WTC11 (cell line): ENCODE measurements around the gene IGFBP7. TPM values are rescaled to one million over a fixed set of nuclear protein-coding genes. Genes with fewer than 3 reads are reported as not detected.

ENCODE experiments used
- ATAC-seq: fragments of 200-7000 bp; cut with Tn5 transposase; 2 replicates; pipeline ENCODE4 v1.10.0; 2021; ENCODE audit warnings: mild to moderate bottlenecking, moderate library complexity
- CTCF ChIA-PET: fragments of 300-600 bp; sonication (Branson Sonifier 250); formaldehyde crosslinking; loops from one replicate; lab custom pipeline; 2021; ENCODE audit warnings: antibody characterized with exemption; lab: Charles Lee
- POLR2A ChIA-PET: fragments of 350-600 bp; sonication (Branson Sonifier 250); formaldehyde crosslinking; loops from one replicate; lab custom pipeline; 2021; ENCODE audit warnings: antibody characterized with exemption; lab: Charles Lee
- DNase-seq: peaks from one replicate; pipeline ENCODE4 v3.0.0; 2021; ENCODE audit warnings: low spot score
- H3K27ac Mint-ChIP-seq: 2 replicates; pipeline ENCODE4 v1.8.0; 2021; ENCODE audit warnings: mixed read lengths
- H3K27me3 Mint-ChIP-seq: 2 replicates; pipeline ENCODE4 v1.8.0; 2021; ENCODE audit warnings: low read depth, mild to moderate bottlenecking, moderate library complexity, mixed read lengths
- H3K36me3 Mint-ChIP-seq: 2 replicates; pipeline ENCODE4 v1.8.0; 2021; ENCODE audit warnings: mixed read lengths
- H3K4me1 Mint-ChIP-seq: 2 replicates; pipeline ENCODE4 v1.8.0; 2022; ENCODE audit warnings: mixed read lengths
- H3K4me3 Mint-ChIP-seq: 2 replicates; pipeline ENCODE4 v1.8.0; 2021; ENCODE audit warnings: mild to moderate bottlenecking, moderate library complexity, mixed read lengths
- H3K9me3 Mint-ChIP-seq: 2 replicates; pipeline ENCODE4 v1.8.0; 2021; ENCODE audit warnings: mixed read lengths
- CREM ChIP-seq: sonication (generic); formaldehyde crosslinking; IDR thresholded peaks from 2 replicates; pipeline ENCODE4 v1.8.1; 2022; ENCODE audit warnings: mild to moderate bottlenecking, missing genetic modification reagents, moderate library complexity
- JAZF1 ChIP-seq: fragments of 250-450 bp; sonication (Bioruptor Pico); IDR thresholded peaks from 2 replicates; pipeline ENCODE4 v1.9.0; 2021; ENCODE audit warnings: moderate library complexity, mild to moderate bottlenecking, inconsistent platforms
- SMAD3 ChIP-seq: sonication (generic); formaldehyde crosslinking; IDR thresholded peaks from 2 replicates; pipeline ENCODE4 v1.8.0; 2022; ENCODE audit warnings: missing genetic modification reagents, mild to moderate bottlenecking, borderline replicate concordance
- TCF7 ChIP-seq: sonication (generic); formaldehyde crosslinking; IDR thresholded peaks from 2 replicates; pipeline ENCODE4 v1.8.0; 2022; ENCODE audit warnings: mild to moderate bottlenecking, low read depth, missing genetic modification reagents, moderate library complexity
- ZBTB21 ChIP-seq: sonication (generic); formaldehyde crosslinking; IDR thresholded peaks from 2 replicates; pipeline ENCODE4 v1.8.1; 2023; ENCODE audit warnings: mild to moderate bottlenecking, missing genetic modification reagents, borderline replicate concordance
- ZNF121 ChIP-seq: sonication (generic); formaldehyde crosslinking; IDR thresholded peaks from 2 replicates; pipeline ENCODE4 v1.8.0; 2023; ENCODE audit warnings: missing genetic modification reagents
- ZNF138 ChIP-seq: sonication (generic); formaldehyde crosslinking; conservative IDR thresholded peaks from 2 replicates; pipeline ENCODE4 v1.8.1; 2022; ENCODE audit warnings: mild to moderate bottlenecking, moderate library complexity, missing genetic modification reagents
- ZNF396 ChIP-seq: fragments of 250-450 bp; sonication (Bioruptor Pico); IDR thresholded peaks from 2 replicates; pipeline ENCODE4 v1.8.0; 2021; ENCODE audit warnings: mild to moderate bottlenecking, moderate library complexity, borderline replicate concordance
- ZNF423 ChIP-seq: fragments of 250-450 bp; sonication (Bioruptor Pico); IDR thresholded peaks from 2 replicates; pipeline ENCODE4 v2.1.2; 2022; ENCODE audit warnings: mild to moderate bottlenecking, moderate library complexity
- total RNA-seq: library from RNA; stranded (reverse); gene quantifications from 3 replicates; pipeline ENCODE4 v1.2.3, GENCODE V29; 2021
- TF ChIP-seq, protein P1 (sequence below): fragments of 250-450 bp; sonication (Bioruptor Pico); IDR thresholded peaks from 2 replicates; pipeline ENCODE4 v1.9.0; 2021; ENCODE audit warnings: moderate library complexity, mild to moderate bottlenecking, inconsistent platforms, borderline replicate concordance
- TF ChIP-seq, protein P2 (sequence below): sonication (generic); formaldehyde crosslinking; IDR thresholded peaks from 2 replicates; pipeline ENCODE4 v1.8.1; 2023; ENCODE audit warnings: mild to moderate bottlenecking, missing genetic modification reagents, moderate library complexity
- TF ChIP-seq, protein P3 (sequence below): sonication (generic); formaldehyde crosslinking; IDR thresholded peaks from 2 replicates; pipeline ENCODE4 v1.8.1; 2022; ENCODE audit warnings: low read depth, mild to moderate bottlenecking, moderate library complexity, missing genetic modification reagents, borderline replicate concordance
- TF ChIP-seq, protein P4 (sequence below): fragments of 250-450 bp; sonication (Bioruptor Pico); IDR thresholded peaks from 2 replicates; pipeline ENCODE4 v1.9.0; 2021; ENCODE audit warnings: mild to moderate bottlenecking, borderline replicate concordance
- TF ChIP-seq, protein P5 (sequence below): sonication (generic); formaldehyde crosslinking; IDR thresholded peaks from 2 replicates; pipeline ENCODE4 v1.8.1; 2022; ENCODE audit warnings: missing genetic modification reagents, borderline replicate concordance
- TF ChIP-seq, protein P6 (sequence below): fragments of 250-450 bp; sonication (Bioruptor Pico); IDR thresholded peaks from 2 replicates; pipeline ENCODE4 v1.8.0; 2021; ENCODE audit warnings: mild to moderate bottlenecking
- TF ChIP-seq, protein P7 (sequence below): sonication (generic); formaldehyde crosslinking; IDR thresholded peaks from 2 replicates; pipeline ENCODE4 v1.8.1; 2023; ENCODE audit warnings: mild to moderate bottlenecking, missing genetic modification reagents, moderate library complexity
- TF ChIP-seq, protein P8 (sequence below): sonication (generic); formaldehyde crosslinking; IDR thresholded peaks from 2 replicates; pipeline ENCODE4 v1.8.0; 2022; ENCODE audit warnings: mild to moderate bottlenecking, missing genetic modification reagents

Gene IGFBP7
- total RNA-seq, 1 experiment from 2014 or later = 1.4 TPM

DNA sequence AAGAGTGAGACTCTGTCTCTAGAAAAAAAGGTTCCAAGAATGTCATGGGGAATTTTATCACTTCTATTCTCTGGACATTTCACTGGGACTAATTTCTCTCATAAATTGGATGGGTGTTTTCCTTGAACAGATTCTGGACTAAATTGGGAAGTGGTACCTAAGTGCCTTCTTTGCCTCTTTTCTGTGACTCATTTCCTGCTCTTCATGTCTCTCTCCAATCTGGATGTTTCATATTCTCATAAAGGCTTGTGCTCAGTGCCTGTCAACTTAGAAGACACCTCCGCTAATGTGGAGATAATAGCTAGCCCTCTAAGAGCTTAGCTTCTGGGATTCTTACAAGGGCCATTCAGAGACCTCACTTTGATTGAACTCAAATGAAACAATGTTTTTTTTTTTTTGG is 38.0 kb upstream of the IGFBP7 start:
- ChIA-PET POLR2A (no interaction called here), CTCF (no interaction called here)
- Mint-ChIP-seq H3K27ac (no peak overlapping the region), H3K4me3 (no peak overlapping the region), H3K36me3 (no peaks in the 10 kb centered on the region), H3K4me1 (no peaks in the 10 kb centered on the region), H3K9me3 (no peaks in the 10 kb centered on the region), H3K27me3 (peaks cover 5% of the 10 kb centered on the region; the same call in 1 of the 2 replicates)
- no peak for TF ChIP-seq ZBTB21 (CRISPR knock-in tag)
- no peak for TF ChIP-seq CREM
- TF ChIP-seq, protein P1, sequence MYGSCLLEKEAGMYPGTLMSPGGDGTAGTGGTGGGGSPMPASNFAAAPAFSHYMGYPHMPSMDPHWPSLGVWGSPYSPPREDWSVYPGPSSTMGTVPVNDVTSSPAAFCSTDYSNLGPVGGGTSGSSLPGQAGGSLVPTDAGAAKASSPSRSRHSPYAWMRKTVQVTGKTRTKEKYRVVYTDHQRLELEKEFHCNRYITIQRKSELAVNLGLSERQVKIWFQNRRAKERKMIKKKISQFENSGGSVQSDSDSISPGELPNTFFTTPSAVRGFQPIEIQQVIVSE (CRISPR knock-in tag) = no peak
- TF ChIP-seq, protein P2, sequence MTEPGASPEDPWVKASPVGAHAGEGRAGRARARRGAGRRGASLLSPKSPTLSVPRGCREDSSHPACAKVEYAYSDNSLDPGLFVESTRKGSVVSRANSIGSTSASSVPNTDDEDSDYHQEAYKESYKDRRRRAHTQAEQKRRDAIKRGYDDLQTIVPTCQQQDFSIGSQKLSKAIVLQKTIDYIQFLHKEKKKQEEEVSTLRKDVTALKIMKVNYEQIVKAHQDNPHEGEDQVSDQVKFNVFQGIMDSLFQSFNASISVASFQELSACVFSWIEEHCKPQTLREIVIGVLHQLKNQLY (CRISPR knock-in tag) = no peak
- no peak for TF ChIP-seq TCF7 (CRISPR knock-in tag)
- TF ChIP-seq, protein P3, sequence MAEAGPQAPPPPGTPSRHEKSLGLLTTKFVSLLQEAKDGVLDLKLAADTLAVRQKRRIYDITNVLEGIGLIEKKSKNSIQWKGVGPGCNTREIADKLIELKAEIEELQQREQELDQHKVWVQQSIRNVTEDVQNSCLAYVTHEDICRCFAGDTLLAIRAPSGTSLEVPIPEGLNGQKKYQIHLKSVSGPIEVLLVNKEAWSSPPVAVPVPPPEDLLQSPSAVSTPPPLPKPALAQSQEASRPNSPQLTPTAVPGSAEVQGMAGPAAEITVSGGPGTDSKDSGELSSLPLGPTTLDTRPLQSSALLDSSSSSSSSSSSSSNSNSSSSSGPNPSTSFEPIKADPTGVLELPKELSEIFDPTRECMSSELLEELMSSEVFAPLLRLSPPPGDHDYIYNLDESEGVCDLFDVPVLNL (CRISPR knock-in tag) = no peak
- TF ChIP-seq JAZF1 (CRISPR knock-in tag) = no peak
- TF ChIP-seq, protein P4, sequence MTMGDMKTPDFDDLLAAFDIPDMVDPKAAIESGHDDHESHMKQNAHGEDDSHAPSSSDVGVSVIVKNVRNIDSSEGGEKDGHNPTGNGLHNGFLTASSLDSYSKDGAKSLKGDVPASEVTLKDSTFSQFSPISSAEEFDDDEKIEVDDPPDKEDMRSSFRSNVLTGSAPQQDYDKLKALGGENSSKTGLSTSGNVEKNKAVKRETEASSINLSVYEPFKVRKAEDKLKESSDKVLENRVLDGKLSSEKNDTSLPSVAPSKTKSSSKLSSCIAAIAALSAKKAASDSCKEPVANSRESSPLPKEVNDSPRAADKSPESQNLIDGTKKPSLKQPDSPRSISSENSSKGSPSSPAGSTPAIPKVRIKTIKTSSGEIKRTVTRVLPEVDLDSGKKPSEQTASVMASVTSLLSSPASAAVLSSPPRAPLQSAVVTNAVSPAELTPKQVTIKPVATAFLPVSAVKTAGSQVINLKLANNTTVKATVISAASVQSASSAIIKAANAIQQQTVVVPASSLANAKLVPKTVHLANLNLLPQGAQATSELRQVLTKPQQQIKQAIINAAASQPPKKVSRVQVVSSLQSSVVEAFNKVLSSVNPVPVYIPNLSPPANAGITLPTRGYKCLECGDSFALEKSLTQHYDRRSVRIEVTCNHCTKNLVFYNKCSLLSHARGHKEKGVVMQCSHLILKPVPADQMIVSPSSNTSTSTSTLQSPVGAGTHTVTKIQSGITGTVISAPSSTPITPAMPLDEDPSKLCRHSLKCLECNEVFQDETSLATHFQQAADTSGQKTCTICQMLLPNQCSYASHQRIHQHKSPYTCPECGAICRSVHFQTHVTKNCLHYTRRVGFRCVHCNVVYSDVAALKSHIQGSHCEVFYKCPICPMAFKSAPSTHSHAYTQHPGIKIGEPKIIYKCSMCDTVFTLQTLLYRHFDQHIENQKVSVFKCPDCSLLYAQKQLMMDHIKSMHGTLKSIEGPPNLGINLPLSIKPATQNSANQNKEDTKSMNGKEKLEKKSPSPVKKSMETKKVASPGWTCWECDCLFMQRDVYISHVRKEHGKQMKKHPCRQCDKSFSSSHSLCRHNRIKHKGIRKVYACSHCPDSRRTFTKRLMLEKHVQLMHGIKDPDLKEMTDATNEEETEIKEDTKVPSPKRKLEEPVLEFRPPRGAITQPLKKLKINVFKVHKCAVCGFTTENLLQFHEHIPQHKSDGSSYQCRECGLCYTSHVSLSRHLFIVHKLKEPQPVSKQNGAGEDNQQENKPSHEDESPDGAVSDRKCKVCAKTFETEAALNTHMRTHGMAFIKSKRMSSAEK (CRISPR knock-in tag) = no peak
- no peak for TF ChIP-seq ZNF138
- TF ChIP-seq ZNF396 (CRISPR knock-in tag) = no peak
- no peak for TF ChIP-seq ZNF423 (CRISPR knock-in tag)
- TF ChIP-seq, protein P5, sequence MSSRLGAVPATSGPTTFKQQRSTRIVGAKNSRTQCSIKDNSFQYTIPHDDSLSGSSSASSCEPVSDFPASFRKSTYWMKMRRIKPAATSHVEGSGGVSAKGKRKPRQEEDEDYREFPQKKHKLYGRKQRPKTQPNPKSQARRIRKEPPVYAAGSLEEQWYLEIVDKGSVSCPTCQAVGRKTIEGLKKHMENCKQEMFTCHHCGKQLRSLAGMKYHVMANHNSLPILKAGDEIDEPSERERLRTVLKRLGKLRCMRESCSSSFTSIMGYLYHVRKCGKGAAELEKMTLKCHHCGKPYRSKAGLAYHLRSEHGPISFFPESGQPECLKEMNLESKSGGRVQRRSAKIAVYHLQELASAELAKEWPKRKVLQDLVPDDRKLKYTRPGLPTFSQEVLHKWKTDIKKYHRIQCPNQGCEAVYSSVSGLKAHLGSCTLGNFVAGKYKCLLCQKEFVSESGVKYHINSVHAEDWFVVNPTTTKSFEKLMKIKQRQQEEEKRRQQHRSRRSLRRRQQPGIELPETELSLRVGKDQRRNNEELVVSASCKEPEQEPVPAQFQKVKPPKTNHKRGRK (CRISPR knock-in tag) = no peak
- no peak for ATAC-seq
- no peak for DNase-seq

DNA sequence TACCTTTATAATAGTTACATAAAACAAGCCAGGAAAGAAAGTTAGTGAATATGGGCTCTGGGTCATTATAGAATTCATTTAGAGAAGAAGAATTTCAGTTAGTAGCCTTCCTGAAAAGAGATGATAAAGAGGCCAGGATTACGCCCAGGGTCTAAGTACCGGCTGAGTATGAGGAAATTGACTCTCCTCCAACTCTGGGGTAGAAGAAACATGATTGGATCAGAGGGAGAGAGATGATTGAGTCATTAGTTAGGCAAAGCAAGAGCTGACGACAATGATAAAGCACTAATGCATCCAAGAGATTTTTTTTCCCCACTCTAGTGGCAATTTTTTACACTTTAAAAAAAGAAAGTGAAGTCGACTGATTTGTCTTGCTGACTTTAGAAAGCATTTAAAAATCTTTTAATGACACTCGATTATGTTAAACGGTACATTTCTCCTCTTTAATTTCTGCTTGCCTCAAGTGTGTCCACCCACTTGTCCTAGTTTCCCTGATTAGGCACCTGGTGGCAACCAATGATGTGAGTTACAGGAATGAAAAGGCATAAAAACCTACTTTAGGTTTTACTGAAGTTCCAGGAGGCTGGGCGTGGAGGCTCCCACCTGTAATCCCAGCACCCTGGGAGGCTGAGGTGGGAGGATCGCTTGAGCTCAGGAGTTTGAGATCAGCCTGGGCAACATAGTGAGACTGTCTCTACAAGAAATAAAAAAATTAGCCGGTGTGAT is 37.3 kb upstream of the IGFBP7 start:
- DNase-seq (no peak), ATAC-seq (no peak)
- peaks cover 10% of the 10 kb centered on the region; the same call in 1 of the 2 replicates for H3K27me3 Mint-ChIP-seq
- ChIA-PET CTCF (no interaction called here), POLR2A (no interaction called here)
- H3K4me1 Mint-ChIP-seq = no peaks in the 10 kb centered on the region
- no peaks in the 10 kb centered on the region for H3K9me3 Mint-ChIP-seq
- no peak overlapping the region for H3K27ac Mint-ChIP-seq
- H3K4me3 Mint-ChIP-seq = no peak overlapping the region
- H3K36me3 Mint-ChIP-seq = no peaks in the 10 kb centered on the region
- no peak for TF ChIP-seq ZNF121 (CRISPR knock-in tag)
- TF ChIP-seq, protein P4 (CRISPR knock-in tag) = no peak
- TF ChIP-seq, protein P6, sequence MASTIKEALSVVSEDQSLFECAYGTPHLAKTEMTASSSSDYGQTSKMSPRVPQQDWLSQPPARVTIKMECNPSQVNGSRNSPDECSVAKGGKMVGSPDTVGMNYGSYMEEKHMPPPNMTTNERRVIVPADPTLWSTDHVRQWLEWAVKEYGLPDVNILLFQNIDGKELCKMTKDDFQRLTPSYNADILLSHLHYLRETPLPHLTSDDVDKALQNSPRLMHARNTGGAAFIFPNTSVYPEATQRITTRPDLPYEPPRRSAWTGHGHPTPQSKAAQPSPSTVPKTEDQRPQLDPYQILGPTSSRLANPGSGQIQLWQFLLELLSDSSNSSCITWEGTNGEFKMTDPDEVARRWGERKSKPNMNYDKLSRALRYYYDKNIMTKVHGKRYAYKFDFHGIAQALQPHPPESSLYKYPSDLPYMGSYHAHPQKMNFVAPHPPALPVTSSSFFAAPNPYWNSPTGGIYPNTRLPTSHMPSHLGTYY (CRISPR knock-in tag) = no peak
- TF ChIP-seq, protein P7, sequence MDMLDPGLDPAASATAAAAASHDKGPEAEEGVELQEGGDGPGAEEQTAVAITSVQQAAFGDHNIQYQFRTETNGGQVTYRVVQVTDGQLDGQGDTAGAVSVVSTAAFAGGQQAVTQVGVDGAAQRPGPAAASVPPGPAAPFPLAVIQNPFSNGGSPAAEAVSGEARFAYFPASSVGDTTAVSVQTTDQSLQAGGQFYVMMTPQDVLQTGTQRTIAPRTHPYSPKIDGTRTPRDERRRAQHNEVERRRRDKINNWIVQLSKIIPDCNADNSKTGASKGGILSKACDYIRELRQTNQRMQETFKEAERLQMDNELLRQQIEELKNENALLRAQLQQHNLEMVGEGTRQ (CRISPR knock-in tag) = no peak
- no peak for TF ChIP-seq SMAD3 (CRISPR knock-in tag)
- TF ChIP-seq, protein P8, sequence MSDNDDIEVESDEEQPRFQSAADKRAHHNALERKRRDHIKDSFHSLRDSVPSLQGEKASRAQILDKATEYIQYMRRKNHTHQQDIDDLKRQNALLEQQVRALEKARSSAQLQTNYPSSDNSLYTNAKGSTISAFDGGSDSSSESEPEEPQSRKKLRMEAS (CRISPR knock-in tag) = no peak
